Measurements from ENCODE around the gene RPS6KC1.

GRCh38 chr1:213284626-213285025 is 233.6 kb downstream of the RPS6KC1 start:
- TF ChIP-seq, protein P1, sequence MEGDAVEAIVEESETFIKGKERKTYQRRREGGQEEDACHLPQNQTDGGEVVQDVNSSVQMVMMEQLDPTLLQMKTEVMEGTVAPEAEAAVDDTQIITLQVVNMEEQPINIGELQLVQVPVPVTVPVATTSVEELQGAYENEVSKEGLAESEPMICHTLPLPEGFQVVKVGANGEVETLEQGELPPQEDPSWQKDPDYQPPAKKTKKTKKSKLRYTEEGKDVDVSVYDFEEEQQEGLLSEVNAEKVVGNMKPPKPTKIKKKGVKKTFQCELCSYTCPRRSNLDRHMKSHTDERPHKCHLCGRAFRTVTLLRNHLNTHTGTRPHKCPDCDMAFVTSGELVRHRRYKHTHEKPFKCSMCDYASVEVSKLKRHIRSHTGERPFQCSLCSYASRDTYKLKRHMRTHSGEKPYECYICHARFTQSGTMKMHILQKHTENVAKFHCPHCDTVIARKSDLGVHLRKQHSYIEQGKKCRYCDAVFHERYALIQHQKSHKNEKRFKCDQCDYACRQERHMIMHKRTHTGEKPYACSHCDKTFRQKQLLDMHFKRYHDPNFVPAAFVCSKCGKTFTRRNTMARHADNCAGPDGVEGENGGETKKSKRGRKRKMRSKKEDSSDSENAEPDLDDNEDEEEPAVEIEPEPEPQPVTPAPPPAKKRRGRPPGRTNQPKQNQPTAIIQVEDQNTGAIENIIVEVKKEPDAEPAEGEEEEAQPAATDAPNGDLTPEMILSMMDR (IDR thresholded peaks at IDR 0.05): no peak
- no peak for TF ChIP-seq EZH2 (IDR thresholded peaks at IDR 0.05; ENCODE audit: borderline replicate concordance, insufficient read depth, low read depth, low read length, poor library complexity, severe bottlenecking)
